ENCODE measurements around the gene SLC30A1. TPM values are rescaled to one million over a fixed set of nuclear protein-coding genes. Genes with fewer than 3 reads are reported as not detected.

Gene SLC30A1
- total and polyA plus RNA-seq, 8 donors: 12.5 to 37.7 (median 16.1) TPM

GRCh38 chr1:211607754-211608473, 29.0 kb upstream of the SLC30A1 start:
- no peak for ATAC-seq
- no peaks in the 10 kb centered on the region for H3K36me3 ChIP-seq
- no peak overlapping the region for H3K4me3 ChIP-seq
- no peaks in the 10 kb centered on the region for H3K27me3 ChIP-seq
- intact Hi-C loops (cut with DNase I): no loop called here
- H3K9me3 ChIP-seq: no peaks in the 10 kb centered on the region
- H3K4me1 ChIP-seq: peaks cover 4 to 60% of the 10 kb centered on the region in 2 donors
- DNase-seq: no peak
- TF ChIP-seq CTCF (IDR thresholded peaks at IDR 0.05): no peak
- H3K27ac ChIP-seq: peak overlapping the region in 1 of 2 donors; percentile 96

GRCh38 chr1:211606914-211607753, 28.2 kb upstream of the SLC30A1 start:
- DNase-seq (peak in 1 of 4 donors; percentile 72), ATAC-seq (peak; percentile 74)
- peaks cover 9 to 60% of the 10 kb centered on the region in 2 donors for H3K4me1 ChIP-seq
- TF ChIP-seq CTCF (IDR thresholded peaks at IDR 0.05): no peak
- H3K36me3 ChIP-seq: no peaks in the 10 kb centered on the region
- intact Hi-C loops (cut with DNase I): no loop called here
- no peaks in the 10 kb centered on the region for H3K27me3 ChIP-seq
- H3K4me3 ChIP-seq: peak overlapping the region in 1 of 2 donors; percentile 36
- H3K9me3 ChIP-seq: no peaks in the 10 kb centered on the region
- peak overlapping the region; percentile 63 to 96 for H3K27ac ChIP-seq

GRCh38 chr1:211606332-211606913, 27.5 kb upstream of the SLC30A1 start:
- DNase-seq (no peak), ATAC-seq (peak; percentile 62)
- H3K27me3 ChIP-seq: no peaks in the 10 kb centered on the region
- H3K4me3 ChIP-seq: peak overlapping the region; percentile 2 to 36
- intact Hi-C loops (cut with DNase I): no loop called here
- H3K9me3 ChIP-seq: no peaks in the 10 kb centered on the region
- TF ChIP-seq CTCF (IDR thresholded peaks at IDR 0.05): no peak
- H3K27ac ChIP-seq: peak overlapping the region; percentile 63 to 96
- peaks cover 13 to 55% of the 10 kb centered on the region in 2 donors for H3K4me1 ChIP-seq
- H3K36me3 ChIP-seq: no peaks in the 10 kb centered on the region

- H3K9me3 ChIP-seq: no peaks in the 10 kb centered on the region
- no peaks in the 10 kb centered on the region for H3K36me3 ChIP-seq
- intact Hi-C loops (cut with DNase I): no loop called here
- ATAC-seq (no peak), DNase-seq (no peak)
- H3K4me3 ChIP-seq: peak overlapping the region in 1 of 2 donors; percentile 36
- H3K27ac ChIP-seq: peak overlapping the region; percentile 63 to 96
- no peaks in the 10 kb centered on the region for H3K27me3 ChIP-seq
- peaks cover 13 to 48% of the 10 kb centered on the region in 2 donors for H3K4me1 ChIP-seq
- no peak for TF ChIP-seq CTCF (IDR thresholded peaks at IDR 0.05)
These were observed 26.8 kb upstream of the SLC30A1 start for GRCh38 chr1:211605603-211606331.
